Eye (tissue), 1 donor: Measurements from ENCODE around the gene KIRREL3.

Experiments used
- DNase-seq: peaks from one replicate; pipeline ENCODE4 v3.0.0-alpha.2; 2015

The KIRREL3 gene

DNA sequence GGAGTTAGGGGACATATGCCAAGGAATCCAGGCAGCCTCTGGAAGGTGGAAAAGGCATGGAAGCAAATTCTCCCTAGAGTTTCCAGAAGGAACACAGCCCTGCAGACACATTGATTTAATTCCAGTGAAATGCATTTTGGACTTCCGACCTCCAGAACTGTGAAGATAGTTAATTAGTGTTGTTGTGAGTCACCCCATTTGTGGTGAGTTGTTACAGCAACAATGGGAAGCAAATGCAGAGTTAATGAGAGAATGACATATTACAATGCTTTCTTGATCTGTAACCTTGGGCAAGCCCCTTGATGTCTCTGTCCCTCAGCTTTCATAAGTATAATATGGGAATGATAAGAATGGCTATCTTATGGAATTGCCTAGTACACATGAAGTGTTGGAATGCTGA lies 178.7 kb downstream of the KIRREL3 start:
- DNase-seq: no peak

- DNase-seq: no peak
These were observed 181.4 kb downstream of the KIRREL3 start for GRCh38 chr11:126819194-126819593.

GRCh38 chr11:126817523-126818450 lies 182.8 kb downstream of the KIRREL3 start:
- DNase-seq: no peak

- no peak for DNase-seq
These were observed 183.5 kb downstream of the KIRREL3 start for GRCh38 chr11:126817096-126817495.

- peak; percentile 55 for DNase-seq
These were observed 183.9 kb downstream of the KIRREL3 start for GRCh38 chr11:126816645-126817044.

DNA sequence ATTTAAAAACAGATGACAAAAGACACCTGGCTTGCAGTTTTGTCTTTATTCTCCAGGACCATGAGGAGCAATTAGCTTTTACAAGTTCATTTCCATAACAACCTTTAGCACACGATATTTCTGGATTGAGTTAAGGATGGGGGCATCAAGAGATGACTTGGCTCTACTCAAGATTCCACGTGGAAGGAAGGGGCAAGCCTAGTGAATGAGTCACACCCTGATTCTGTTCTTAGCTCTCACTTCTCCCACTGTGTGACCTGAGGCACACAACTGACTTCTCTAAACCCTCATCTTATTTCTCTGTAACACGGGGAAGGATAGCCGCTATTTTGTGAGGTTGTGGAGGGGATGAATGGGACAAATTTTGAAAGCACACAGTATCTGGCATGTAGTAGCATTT lies 185.5 kb downstream of the KIRREL3 start:
- no peak for DNase-seq

- peak; percentile 56 for DNase-seq
These were observed 189.8 kb downstream of the KIRREL3 start for GRCh38 chr11:126810776-126811175.

DNA sequence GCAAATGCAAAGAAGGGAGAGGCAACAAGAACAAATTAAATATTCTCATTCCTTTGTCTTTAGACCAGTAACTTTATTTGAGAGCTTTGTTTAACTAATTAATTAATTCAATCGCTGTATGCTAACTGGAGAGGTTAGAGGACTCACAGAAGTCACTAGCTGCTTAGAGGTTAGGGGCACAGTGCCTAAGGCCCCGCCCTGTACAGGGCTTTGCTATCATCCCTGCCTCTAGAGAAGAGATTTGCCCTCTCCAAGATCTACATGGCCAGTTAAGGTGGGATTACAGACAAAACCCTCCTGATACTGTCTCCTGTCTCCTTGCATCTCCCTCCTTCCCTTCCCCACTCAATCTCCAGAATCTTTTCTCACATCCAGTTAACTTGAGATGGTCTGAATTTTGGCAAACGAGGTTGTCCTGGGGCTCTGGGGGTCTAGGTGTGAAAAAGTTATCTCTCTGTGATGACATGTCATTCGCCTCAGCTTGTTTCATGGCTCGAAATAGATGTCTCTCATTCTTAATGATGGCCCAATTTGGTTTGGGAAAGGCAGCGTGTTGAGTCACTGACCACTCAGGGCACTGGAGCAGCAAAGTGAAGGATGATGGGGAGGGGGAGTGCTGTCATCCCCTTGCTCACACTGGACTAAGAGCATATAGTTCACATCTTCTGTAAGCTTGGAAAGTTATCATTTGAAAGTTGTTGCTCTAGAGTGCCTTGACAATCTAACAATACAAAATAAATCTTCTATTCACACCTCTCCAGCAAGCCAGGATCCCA lies 190.9 kb downstream of the KIRREL3 start:
- DNase-seq: no peak

GRCh38 chr11:126808836-126809235 lies 191.7 kb downstream of the KIRREL3 start:
- DNase-seq: no peak

DNA sequence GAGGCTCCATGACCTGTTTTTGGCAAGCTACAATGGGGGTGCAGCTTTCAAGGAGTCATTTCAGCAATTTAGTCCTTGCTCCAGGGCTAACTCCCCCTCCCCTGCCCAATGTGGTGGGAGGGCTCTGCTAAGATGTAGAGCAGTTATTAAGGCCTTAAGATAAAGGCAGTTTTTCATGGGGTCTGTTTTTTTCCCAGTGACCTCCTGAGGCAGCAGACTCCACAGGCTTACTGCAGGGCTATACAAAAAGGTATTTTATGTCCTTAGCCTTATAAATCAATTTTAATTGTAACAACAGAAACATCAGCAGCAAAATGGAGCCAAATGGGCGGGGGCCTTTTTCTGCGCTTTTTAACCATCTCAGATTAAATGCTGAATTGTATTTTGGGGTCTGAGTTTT lies 192.3 kb downstream of the KIRREL3 start:
- no peak for DNase-seq

- DNase-seq: no peak
These were observed 194.7 kb downstream of the KIRREL3 start for GRCh38 chr11:126805870-126806269.

DNA sequence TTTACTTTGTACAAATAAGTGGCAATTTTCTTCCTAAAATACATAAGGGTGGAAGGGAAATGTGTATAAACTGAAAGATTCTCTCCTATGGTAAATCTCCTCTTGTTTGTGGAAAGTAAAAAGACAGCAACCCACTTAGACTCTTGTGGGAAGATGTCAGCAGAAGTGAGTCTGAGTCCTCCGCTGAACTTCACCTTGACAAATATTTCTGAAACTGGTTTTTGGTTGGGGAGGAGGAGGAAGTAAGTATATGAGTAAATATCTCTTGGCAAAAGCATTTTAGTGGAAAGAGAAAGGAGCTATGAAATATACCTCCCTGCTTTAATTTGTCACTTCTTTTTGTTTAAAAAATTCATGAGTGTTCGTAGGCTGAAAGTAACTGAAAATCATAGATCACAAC lies 196.2 kb downstream of the KIRREL3 start:
- no peak for DNase-seq

- peak; percentile 18 for DNase-seq
These were observed 200.6 kb downstream of the KIRREL3 start for GRCh38 chr11:126800009-126800408.

GRCh38 chr11:126797457-126798169 lies 203.0 kb downstream of the KIRREL3 start:
- no peak for DNase-seq

DNA sequence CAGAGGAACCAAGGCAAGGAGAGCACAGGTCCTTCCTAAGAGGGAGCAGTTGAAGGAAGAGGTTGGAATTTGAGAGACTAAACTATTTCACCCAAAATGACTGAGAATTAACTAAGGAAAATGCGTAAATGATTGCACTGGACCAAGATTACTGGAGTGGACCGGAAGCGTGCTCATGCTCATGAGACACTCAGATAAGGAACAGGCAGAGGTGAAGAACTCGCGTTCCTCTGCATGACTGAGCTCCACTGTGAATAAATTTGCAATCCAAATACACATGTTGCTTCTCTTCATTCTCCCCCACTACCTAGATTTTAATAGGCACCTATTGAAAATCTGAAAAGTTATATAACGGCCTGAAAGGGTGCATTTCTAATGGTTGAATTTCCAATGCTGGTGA lies 207.0 kb downstream of the KIRREL3 start:
- no peak for DNase-seq

GRCh38 chr11:126791991-126792390 lies 208.6 kb downstream of the KIRREL3 start:
- DNase-seq: no peak

GRCh38 chr11:126791446-126791845 lies 209.1 kb downstream of the KIRREL3 start:
- DNase-seq: no peak

GRCh38 chr11:126790550-126791081 lies 210.0 kb downstream of the KIRREL3 start:
- DNase-seq: no peak

GRCh38 chr11:126782810-126783209 lies 217.8 kb downstream of the KIRREL3 start:
- no peak for DNase-seq

GRCh38 chr11:126781942-126782341 lies 218.6 kb downstream of the KIRREL3 start:
- DNase-seq: no peak

DNA sequence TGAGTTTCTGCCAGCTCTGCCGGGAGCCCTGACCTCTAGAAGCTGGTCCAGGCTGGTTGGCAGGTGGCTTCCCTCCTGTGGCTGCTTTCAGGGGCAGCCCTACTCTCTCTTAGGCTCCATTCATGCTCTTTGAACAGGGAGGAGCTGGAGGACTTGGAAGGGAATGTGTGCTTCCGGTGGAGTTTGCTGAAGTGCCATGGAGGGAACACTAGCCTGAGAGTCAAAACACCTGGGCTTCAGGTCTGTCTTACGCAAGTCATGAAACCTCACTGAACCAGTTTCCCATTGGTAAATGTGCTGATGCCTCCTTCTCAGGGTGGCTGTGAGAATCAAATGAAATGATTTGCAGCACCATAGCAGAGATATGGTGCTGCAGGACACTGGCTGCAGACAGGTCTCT lies 224.5 kb downstream of the KIRREL3 start:
- no peak for DNase-seq

DNA sequence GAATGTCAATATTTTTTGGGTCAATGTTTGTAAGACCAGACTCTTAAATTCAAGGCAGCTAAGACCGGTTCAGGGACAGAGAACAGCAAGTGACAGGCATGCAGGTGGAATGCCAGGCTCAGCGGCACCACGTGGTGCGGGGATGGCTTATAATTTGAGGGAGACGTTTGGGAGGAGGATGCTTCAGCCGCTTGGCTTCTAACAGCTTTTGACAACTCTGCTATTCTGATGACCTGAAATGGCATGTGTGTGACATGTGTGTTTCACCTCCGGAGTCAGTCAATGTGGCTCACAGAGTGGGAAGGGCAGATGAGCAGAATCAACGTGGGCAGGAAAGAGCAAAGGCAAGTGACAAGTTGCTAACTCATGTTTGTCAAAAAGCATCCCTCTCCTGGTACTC lies 228.3 kb downstream of the KIRREL3 start:
- peak; percentile 70 for DNase-seq

GRCh38 chr11:126768702-126769101 lies 231.9 kb downstream of the KIRREL3 start:
- no peak for DNase-seq
